ENCODE measurements around the gene KCTD19.

DNA sequence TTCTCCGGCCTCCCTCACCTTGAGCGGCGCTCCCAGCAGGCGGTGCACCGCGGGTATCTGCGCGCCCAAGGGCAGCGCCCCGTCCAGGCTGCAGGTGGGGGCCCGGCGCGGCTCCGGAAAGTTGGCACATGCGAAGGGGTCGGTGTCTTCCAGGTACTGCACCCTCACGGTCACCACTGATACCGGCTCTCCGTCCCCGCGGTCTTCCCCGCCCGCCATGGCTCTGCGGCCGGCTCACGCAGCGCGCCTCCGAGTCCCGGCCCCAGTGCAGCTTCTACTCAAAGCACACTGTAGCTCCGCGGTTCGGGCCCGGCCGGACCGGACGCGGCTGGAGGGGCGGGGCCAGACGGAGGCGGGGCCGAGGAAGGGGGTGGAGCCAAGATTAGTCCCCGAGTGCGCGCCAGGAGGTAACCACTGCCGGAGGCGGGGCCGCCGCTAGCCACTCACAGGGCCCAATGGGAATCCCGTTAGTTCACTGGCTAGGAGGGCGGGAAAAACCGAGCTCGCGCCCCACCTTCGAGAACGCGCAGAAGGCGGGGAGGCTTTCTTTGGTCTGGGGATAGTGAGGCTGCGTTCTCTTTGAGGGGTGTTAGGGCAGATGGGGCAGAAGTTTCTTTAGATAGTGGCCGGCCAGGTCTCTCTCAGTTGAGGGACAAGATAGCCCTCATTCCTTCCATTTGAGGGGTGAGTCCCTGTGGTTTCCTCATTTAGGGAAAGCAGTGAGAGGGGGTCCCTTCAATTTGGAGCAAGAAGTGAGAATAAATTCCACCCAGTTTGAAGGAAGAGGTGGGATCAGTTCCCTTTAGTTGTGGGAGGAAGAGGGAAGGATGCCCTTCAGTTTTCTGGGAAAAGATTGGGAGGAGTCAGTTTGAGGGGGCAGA, 79.1 kb downstream of the KCTD19 start, which contains the start of gene FHOD1:
- TF ChIP-seq CTCF (IDR thresholded peaks at IDR 0.05) (peak in 1 of 6 experiments; percentile 17), POLR2A (IDR thresholded peaks at IDR 0.05) (peak in 3 of 4 donors; percentile 27 to 86 (median 83))

Data from esophagus squamous epithelium (tissue), 4 donors.